ENCODE data around the gene PTGIS. TPM values are rescaled to one million over a fixed set of nuclear protein-coding genes. Genes with fewer than 3 reads are reported as not detected.

PTGIS gene
- polyA plus RNA-seq, 2 of the 4 experiments (the other 2 are of a cell fraction) = 0.03 to 0.04 TPM

GRCh38 chr20:49540687-49541435, 27.1 kb downstream of the PTGIS start:
- no peak overlapping the region for H3K4me2 ChIP-seq
- POLR2A ChIA-PET = no interaction called here
- H3K9me3 ChIP-seq = peaks cover 15% of the 10 kb centered on the region
- CTCF ChIA-PET = interaction anchor here (0.6 to 13.9 kb wide), 60 partner anchors 9 to 615 kb away, joined by 3 to 546 read pairs (median 5); partner anchors contain the start of gene KCNB1
- no peak for TF ChIP-seq RARB (CRISPR knock-in tag; IDR thresholded peaks at IDR 0.05)
- no peak for TF ChIP-seq NR3C1 (IDR thresholded peaks at IDR 0.05)
- TF ChIP-seq HOXB13 (CRISPR knock-in tag; IDR thresholded peaks at IDR 0.05; ENCODE audit: low read depth) = no peak
- no peak for TF ChIP-seq EP300 (IDR thresholded peaks at IDR 0.05)
- TF ChIP-seq ZFP36 (IDR thresholded peaks at IDR 0.05; ENCODE audit: borderline replicate concordance, partially characterized antibody) = no peak
- TF ChIP-seq NPAS2 (CRISPR knock-in tag; IDR thresholded peaks at IDR 0.05; ENCODE audit: borderline replicate concordance) = no peak
- no peak for TF ChIP-seq USF2 (IDR thresholded peaks at IDR 0.05)
- TF ChIP-seq TP53 (CRISPR knock-in tag; IDR thresholded peaks at IDR 0.05) = no peak
- no peak for TF ChIP-seq RFX5 (IDR thresholded peaks at IDR 0.05)
- no peak for TF ChIP-seq PHF8 (IDR thresholded peaks at IDR 0.05; ENCODE audit: borderline replicate concordance, low read depth)
- TF ChIP-seq JUNB (IDR thresholded peaks at IDR 0.05) = no peak
- TF ChIP-seq HOXB5 (CRISPR knock-in tag; IDR thresholded peaks at IDR 0.05) = no peak
- TF ChIP-seq SREBF2 (IDR thresholded peaks at IDR 0.05) = no peak
- TF ChIP-seq JUN (IDR thresholded peaks at IDR 0.05) = no peak
- no peak for TF ChIP-seq FOSB (CRISPR knock-in tag; IDR thresholded peaks at IDR 0.05)
- no peak for TF ChIP-seq CHD2 (IDR thresholded peaks at IDR 0.05; ENCODE audit: low read length, partially characterized antibody)
- no peak for TF ChIP-seq GATA3 (IDR thresholded peaks at IDR 0.05; ENCODE audit: borderline replicate concordance)
- TF ChIP-seq MYC (IDR thresholded peaks at IDR 0.05; ENCODE audit: borderline replicate concordance, low read length) = no peak
- TF ChIP-seq MAZ (IDR thresholded peaks at IDR 0.05; ENCODE audit: borderline replicate concordance, low read depth, low read length) = no peak
- no peak for ATAC-seq
- DNase-seq (ENCODE audit: low read depth in 1 of 2, low spot score in 1 of 2) = no peak
- 81% methylated on average over 14 of the region's 15 CpGs for WGBS (ENCODE audit: missing lambda C conversion rate)
- no peak overlapping the region for H3K4me3 ChIP-seq
- H3K4me1 ChIP-seq = 0 out of 3 replicates have a peak, but pooled peaks cover 5% of the 10 kb centered on the region
- no peak for FAIRE-seq
- H3K27ac ChIP-seq = no peak overlapping the region

- DNase-seq (ENCODE audit: low read depth in 1 of 2, low spot score in 1 of 2) (no peak), ATAC-seq (no peak), FAIRE-seq (no peak)
- Histone ChIP-seq H3K4me3 (no peak overlapping the region), H3K27ac (no peak overlapping the region), H3K4me2 (no peak overlapping the region), H3K4me1 (0 out of 3 replicates have a peak, but pooled peaks cover 5% of the 10 kb centered on the region), H3K9me3 (peaks cover 9% of the 10 kb centered on the region)
- ChIA-PET CTCF (interaction anchor here (0.6 to 13.9 kb wide), 16 partner anchors 10 to 439 kb away, joined by 3 to 546 read pairs (median 35); no protein-coding TSS in a partner anchor), POLR2A (no interaction called here)
- TF ChIP-seq BCL3 (IDR thresholded peaks at IDR 0.05) = no peak
- TF ChIP-seq NPAS2 (CRISPR knock-in tag; IDR thresholded peaks at IDR 0.05; ENCODE audit: borderline replicate concordance) = no peak
- TF ChIP-seq ZC3H11A (IDR thresholded peaks at IDR 0.05) = no peak
- TF ChIP-seq HOXB5 (CRISPR knock-in tag; IDR thresholded peaks at IDR 0.05) = no peak
- no peak for TF ChIP-seq KDM1A (IDR thresholded peaks at IDR 0.05; ENCODE audit: low read depth)
- no peak for TF ChIP-seq JUNB (IDR thresholded peaks at IDR 0.05)
- no peak for TF ChIP-seq FOSL2 (IDR thresholded peaks at IDR 0.05)
- TF ChIP-seq FOSL2 (CRISPR knock-in tag; IDR thresholded peaks at IDR 0.05) = no peak
- TF ChIP-seq EHF (CRISPR knock-in tag; IDR thresholded peaks at IDR 0.05) = no peak
- TF ChIP-seq HOXA7 (CRISPR knock-in tag; IDR thresholded peaks at IDR 0.05) = no peak
- TF ChIP-seq HOXB13 (CRISPR knock-in tag; IDR thresholded peaks at IDR 0.05; ENCODE audit: low read depth) = no peak
- TF ChIP-seq EHMT2 (IDR thresholded peaks at IDR 0.05; ENCODE audit: low read depth) = no peak
- no peak for TF ChIP-seq GATA3 (IDR thresholded peaks at IDR 0.05; ENCODE audit: borderline replicate concordance)
- TF ChIP-seq MAZ (IDR thresholded peaks at IDR 0.05; ENCODE audit: borderline replicate concordance, low read depth, low read length) = no peak
- TF ChIP-seq KDM5A (IDR thresholded peaks at IDR 0.05) = no peak
- TF ChIP-seq USF2 (IDR thresholded peaks at IDR 0.05) = no peak
- TF ChIP-seq RFX5 (IDR thresholded peaks at IDR 0.05) = no peak
- no peak for TF ChIP-seq MAX (IDR thresholded peaks at IDR 0.05)
- WGBS (ENCODE audit: missing lambda C conversion rate) = 76% methylated on average over 6 of the region's 6 CpGs
Observed at GRCh38 chr20:49540232-49540620, 27.7 kb downstream of the PTGIS start.
